WERI-Rb-1 (cell line): ENCODE data around the gene IGLL1.
A peak's percentile ranks its signal among the peaks of the same experiment; 100 is the strongest.
"Not testable (repeated sequence)": the region's sequence is repeated elsewhere in the genome, so short reads cannot be mapped to it uniquely, and the experiment has no call there.

Experiments used
- DNase-seq: peaks from one replicate; pipeline ENCODE4 v3.0.0-alpha.2; 2020
- H3K27ac ChIP-seq: fragments of 250-450 bp; sonication (Bioruptor Pico); 2 replicates; pipeline ENCODE4 v1.5.1; 2020; ENCODE audit warnings: mild to moderate bottlenecking, moderate library complexity
- H3K27me3 ChIP-seq: fragments of 250-450 bp; sonication (Bioruptor Pico); 2 replicates; pipeline ENCODE4 v1.5.1; 2021; ENCODE audit warnings: mild to moderate bottlenecking, low read depth, moderate library complexity; ENCODE audit not compliant: insufficient read depth, severe bottlenecking
- H3K36me3 ChIP-seq: fragments of 250-450 bp; sonication (Bioruptor Pico); 2 replicates; pipeline ENCODE4 v1.5.1; 2020; ENCODE audit warnings: mild to moderate bottlenecking, moderate library complexity
- H3K4me3 ChIP-seq: 2 replicates; pipeline ENCODE4 v1.5.1; 2011; ENCODE audit warnings: low read depth, mild to moderate bottlenecking, control low read depth, low read length
- H3K9me3 ChIP-seq: fragments of 250-450 bp; sonication (Bioruptor Pico); 2 replicates; pipeline ENCODE4 v1.5.1; 2021; ENCODE audit warnings: mild to moderate bottlenecking, moderate library complexity; ENCODE audit not compliant: severe bottlenecking
- CTCF ChIP-seq: IDR thresholded peaks from 2 replicates; pipeline ENCODE4 v1.5.1; 2011; ENCODE audit warnings: low read depth, mild to moderate bottlenecking, control low read depth, inconsistent platforms, low read length

Gene IGLL1

GRCh38 chr22:23579870-23580575, at the start of gene IGLL1:
Gene IGLL1 (minus strand): TSS chr22:23580290. CDS start chr22:23580190, 100 bp downstream.
- Histone ChIP-seq H3K4me3 (no peak within 1 kb of the TSS), H3K36me3 (no peaks in the 10 kb centered on the region), H3K9me3 (no peaks in the 10 kb centered on the region), H3K27ac (no peak within 1 kb of the TSS), H3K27me3 (no peaks in the 10 kb centered on the region)
- TF ChIP-seq CTCF: no peak
- DNase-seq: no peak

GRCh38 chr22:23628056-23628743, 48.1 kb upstream of the IGLL1 start:
- H3K4me3 ChIP-seq, H3K27me3 ChIP-seq, H3K36me3 ChIP-seq, H3K9me3 ChIP-seq, DNase-seq, H3K27ac ChIP-seq: not testable (repeated sequence)
- 0 out of 2 replicates have a peak, but pooled peaks have one; percentile 0 for TF ChIP-seq CTCF

GRCh38 chr22:23627401-23628055, 47.4 kb upstream of the IGLL1 start:
- not testable (repeated sequence) for H3K27ac ChIP-seq, H3K27me3 ChIP-seq, H3K4me3 ChIP-seq, H3K9me3 ChIP-seq, H3K36me3 ChIP-seq
- peak; percentile 82 for TF ChIP-seq CTCF
- peak; percentile 78 for DNase-seq

- DNase-seq: no peak
- H3K27me3 ChIP-seq: no peaks in the 10 kb centered on the region
- TF ChIP-seq CTCF: no peak
- no peak overlapping the region for H3K4me3 ChIP-seq
- H3K27ac ChIP-seq: no peak overlapping the region
- H3K36me3 ChIP-seq: no peaks in the 10 kb centered on the region
- no peaks in the 10 kb centered on the region for H3K9me3 ChIP-seq
Measured at GRCh38 chr22:23626286-23626975, 46.3 kb upstream of the IGLL1 start.

GRCh38 chr22:23622634-23623033, 42.5 kb upstream of the IGLL1 start:
- Histone ChIP-seq H3K27me3 (no peaks in the 10 kb centered on the region), H3K27ac (no peak overlapping the region), H3K4me3 (no peak overlapping the region), H3K9me3 (no peaks in the 10 kb centered on the region), H3K36me3 (no peaks in the 10 kb centered on the region)
- no peak for TF ChIP-seq CTCF
- DNase-seq: no peak

- H3K9me3 ChIP-seq, H3K27me3 ChIP-seq, H3K27ac ChIP-seq, DNase-seq, H3K36me3 ChIP-seq, H3K4me3 ChIP-seq: not testable (repeated sequence)
Measured at GRCh38 chr22:23621916-23622315, 41.8 kb upstream of the IGLL1 start.
